ENCODE data around the gene BRCA1.

Gene BRCA1

DNA sequence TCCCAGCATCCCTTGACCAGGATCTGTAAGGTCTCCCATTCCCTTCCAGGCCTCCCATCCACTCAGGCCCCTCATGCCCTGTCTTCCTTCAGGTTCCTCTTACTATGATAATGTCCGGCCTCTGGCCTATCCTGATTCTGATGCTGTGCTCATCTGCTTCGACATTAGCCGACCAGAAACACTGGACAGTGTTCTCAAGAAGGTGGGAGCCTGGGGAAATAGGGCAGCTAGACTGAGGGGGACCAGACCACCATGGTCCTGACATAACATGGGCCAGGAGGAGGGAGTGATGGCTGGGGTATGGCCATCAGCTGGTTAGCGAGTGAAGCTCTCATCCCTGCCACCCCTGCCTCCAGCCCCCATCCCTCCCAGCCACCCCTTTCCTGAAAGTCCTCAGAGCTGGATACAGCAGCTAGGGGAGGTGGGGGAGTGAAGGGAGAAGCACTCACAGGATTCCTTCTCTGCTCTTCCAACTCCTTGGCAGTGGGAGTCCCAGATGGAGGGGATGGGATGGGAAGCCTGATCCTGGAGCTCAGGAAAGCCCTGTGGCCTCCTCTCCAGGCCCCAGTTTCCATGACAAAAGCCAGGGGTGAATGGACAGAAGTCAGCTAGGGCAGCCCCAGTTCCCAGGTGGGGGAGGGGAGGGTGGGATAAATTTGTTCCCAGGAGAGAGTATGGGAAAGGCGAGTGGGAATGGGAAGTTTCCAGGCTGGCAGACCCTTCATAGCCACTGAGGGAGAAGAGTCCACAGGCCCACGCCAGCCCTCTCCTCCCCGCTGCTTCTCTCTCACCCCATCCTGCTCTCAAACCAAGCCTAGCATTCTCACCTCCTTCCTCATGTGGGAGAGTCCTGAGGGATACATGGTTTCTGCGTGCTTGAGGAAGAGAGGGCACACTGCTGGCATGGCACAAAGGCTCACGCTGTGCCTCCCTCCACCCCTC lies 97.8 kb downstream of the BRCA1 start:
- no peak for DNase-seq (ENCODE audit: extremely low spot score)
- POLR2A ChIA-PET, result interaction anchor here (0.6 kb wide), 2 partner anchors 10 to 400 kb away, joined by 4 to 6 read pairs; no protein-coding TSS in a partner anchor
- TF ChIP-seq, protein P1, sequence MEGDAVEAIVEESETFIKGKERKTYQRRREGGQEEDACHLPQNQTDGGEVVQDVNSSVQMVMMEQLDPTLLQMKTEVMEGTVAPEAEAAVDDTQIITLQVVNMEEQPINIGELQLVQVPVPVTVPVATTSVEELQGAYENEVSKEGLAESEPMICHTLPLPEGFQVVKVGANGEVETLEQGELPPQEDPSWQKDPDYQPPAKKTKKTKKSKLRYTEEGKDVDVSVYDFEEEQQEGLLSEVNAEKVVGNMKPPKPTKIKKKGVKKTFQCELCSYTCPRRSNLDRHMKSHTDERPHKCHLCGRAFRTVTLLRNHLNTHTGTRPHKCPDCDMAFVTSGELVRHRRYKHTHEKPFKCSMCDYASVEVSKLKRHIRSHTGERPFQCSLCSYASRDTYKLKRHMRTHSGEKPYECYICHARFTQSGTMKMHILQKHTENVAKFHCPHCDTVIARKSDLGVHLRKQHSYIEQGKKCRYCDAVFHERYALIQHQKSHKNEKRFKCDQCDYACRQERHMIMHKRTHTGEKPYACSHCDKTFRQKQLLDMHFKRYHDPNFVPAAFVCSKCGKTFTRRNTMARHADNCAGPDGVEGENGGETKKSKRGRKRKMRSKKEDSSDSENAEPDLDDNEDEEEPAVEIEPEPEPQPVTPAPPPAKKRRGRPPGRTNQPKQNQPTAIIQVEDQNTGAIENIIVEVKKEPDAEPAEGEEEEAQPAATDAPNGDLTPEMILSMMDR (IDR thresholded peaks at IDR 0.05; ENCODE audit: control extremely low read depth, extremely low read depth, low read depth, missing control alignments), result no peak
- CTCF ChIA-PET, result interaction anchor here (1.2 to 1.5 kb wide), 3 partner anchors 10 to 42 kb away, joined by 3 to 4 read pairs (median 4); partner anchors contain the start of gene RPL27

DNA sequence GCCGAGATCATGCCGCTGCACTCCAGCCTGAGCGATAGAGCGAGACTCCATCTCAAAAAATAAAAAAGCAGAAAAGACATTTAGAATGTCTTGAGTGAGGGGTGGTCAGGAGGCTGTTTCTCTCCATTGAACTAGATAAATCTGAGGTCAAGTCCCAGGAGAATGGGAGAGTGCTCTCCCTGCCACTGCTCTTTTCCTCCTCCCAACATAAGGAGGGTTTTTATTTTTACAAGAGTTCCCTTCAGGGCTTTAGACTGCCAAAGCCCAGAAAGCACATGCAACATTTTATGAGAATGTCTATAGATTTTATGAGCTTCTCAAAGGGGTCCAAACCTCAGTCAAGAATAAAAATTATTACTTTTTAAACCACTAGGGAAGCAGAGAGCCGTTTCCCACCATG lies 98.6 kb downstream of the BRCA1 start:
- ChIA-PET POLR2A (no interaction called here), CTCF (interaction anchor here (1.2 to 1.5 kb wide), 4 partner anchors 9 to 308 kb away, joined by 3 to 4 read pairs (median 4); partner anchors contain the start of gene RPL27)
- TF ChIP-seq, protein P1 (IDR thresholded peaks at IDR 0.05; ENCODE audit: control extremely low read depth, extremely low read depth, low read depth, missing control alignments), result no peak
- DNase-seq (ENCODE audit: extremely low spot score), result no peak

DNA sequence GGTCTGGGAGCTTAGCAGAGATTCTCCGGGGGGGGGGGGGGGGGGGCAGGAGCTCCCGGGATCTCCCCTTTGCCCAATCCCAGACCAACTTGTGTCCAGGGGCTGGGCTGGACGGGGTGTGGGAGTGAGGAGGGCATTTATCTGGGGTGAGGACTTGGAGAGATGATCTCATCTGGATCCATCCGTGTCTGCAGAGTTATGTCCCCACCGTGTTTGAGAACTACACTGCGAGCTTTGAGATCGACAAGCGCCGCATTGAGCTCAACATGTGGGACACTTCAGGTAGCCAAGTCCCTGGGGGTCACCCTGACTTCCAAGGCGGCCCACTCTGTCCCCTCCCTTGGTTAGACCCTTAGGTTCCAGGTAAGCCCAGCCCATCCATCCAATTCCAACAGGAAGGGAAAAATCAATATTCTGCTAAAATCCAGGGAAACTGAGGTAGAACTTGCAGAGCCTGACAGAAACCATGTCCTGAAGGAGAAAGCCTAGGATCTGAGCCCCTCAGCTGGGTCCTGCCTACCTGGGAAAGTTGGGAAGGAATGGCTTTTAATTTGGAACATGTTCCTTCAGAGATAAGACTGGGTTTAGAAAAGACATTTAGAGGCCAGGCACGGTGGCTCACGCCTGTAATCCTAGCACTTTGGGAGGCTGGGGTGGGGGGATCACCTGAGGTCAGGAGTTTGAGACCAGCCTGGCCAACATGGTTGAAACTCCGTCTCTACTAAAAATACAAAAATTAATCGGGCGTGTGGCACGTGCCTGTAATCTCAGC lies 99.2 kb downstream of the BRCA1 start:
- no peak for DNase-seq (ENCODE audit: extremely low spot score)
- POLR2A ChIA-PET, result no interaction called here
- CTCF ChIA-PET, result interaction anchor here (0.9 to 2.0 kb wide), 5 partner anchors 19 to 308 kb away, joined by 3 to 6 read pairs (median 4); partner anchors contain the start of gene RPL27
- TF ChIP-seq, protein P1 (IDR thresholded peaks at IDR 0.05; ENCODE audit: control extremely low read depth, extremely low read depth, low read depth, missing control alignments), result no peak

DNA sequence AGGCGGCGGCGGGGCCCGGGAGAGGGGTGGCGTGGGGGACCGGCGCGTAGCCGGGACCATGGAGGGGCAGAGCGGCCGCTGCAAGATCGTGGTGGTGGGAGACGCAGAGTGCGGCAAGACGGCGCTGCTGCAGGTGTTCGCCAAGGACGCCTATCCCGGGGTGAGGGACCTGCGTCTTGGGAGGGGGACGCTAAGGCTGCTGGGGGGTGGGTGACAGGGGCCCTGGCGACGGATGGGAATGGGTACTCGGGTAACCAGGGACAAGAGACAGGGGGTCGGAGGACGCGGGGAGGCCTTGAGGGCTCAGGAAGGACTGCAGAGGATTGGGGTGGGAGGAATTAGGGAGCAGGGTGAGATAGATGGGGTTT lies 99.9 kb downstream of the BRCA1 start:
- POLR2A ChIA-PET, result no interaction called here
- DNase-seq (ENCODE audit: extremely low spot score), result no peak
- CTCF ChIA-PET, result interaction anchor here (0.9 to 2.0 kb wide), 6 partner anchors 19 to 314 kb away, joined by 3 to 14 read pairs (median 5); no protein-coding TSS in a partner anchor
- TF ChIP-seq, protein P1 (IDR thresholded peaks at IDR 0.05; ENCODE audit: control extremely low read depth, extremely low read depth, low read depth, missing control alignments), result no peak

DNA sequence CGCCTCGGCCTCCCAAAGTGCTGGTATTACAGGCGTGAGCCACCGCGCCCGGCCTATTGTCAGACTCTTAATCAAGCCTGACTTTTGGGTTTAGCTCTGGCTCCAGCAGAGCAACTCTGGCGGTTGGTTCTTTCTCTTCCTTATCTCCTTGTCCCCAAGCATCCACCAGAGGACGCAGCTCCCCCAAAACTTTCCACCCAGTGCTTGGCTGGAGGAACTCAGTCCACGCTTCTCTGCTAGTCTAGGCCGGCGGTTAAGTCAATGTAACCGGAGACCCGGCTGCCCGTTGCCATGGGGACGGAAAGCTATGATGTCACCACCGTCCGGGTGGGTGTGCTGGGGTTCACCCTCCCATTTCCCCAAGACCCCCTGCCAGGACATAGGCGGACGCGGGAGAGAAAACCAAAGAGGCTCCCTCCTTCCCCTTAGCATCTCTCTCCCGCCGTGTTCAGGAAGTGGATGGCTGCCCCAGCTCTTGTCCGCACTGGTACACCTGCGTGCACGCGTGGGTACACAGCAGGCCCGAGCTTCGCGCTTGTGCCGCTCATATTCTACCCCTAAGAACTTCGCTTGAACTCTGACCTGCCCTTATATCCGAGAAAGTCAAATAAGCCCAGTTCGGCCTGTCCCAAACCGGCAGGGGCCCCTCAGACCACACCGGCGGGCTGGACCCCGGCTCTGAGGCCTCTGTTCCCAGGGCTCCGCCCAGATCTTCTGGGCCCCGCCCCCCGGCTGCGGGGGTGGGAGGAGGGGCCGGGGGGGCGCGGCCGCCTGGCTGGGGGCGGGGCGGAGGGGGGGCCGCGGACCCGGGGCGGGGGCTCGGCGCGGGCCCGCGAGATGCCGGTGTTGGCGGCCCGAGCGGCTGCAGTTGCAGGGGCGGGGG lies 100.5 kb downstream of the BRCA1 start, which contains the start of gene RND2:
Gene RND2, plus strand, starts transcription at position 825 of the 883 bp plus-strand sequence. CDS start 117 bp downstream, outside the sequence.
- ChIA-PET CTCF (interaction anchor here (0.8 to 2.0 kb wide), 23 partner anchors 10 to 460 kb away, joined by 3 to 14 read pairs (median 4); partner anchors contain the start of genes DHX8, IFI35, RPL27 and TMEM106A), POLR2A (interaction anchor here (0.8 to 1.8 kb wide), 3 partner anchors 26 to 291 kb away, joined by 4 to 16 read pairs (median 10); partner anchors contain the start of genes BRCA1 and RPL27)
- TF ChIP-seq, protein P1 (IDR thresholded peaks at IDR 0.05; ENCODE audit: control extremely low read depth, extremely low read depth, low read depth, missing control alignments), result peak; percentile 63
- peak; percentile 89 for DNase-seq (ENCODE audit: extremely low spot score)
